DMS79 (cell line): ENCODE measurements around the gene LARP4B.

Experiments used
- DNase-seq: peaks from one replicate; lab custom pipeline; 2025; lab: John Stamatoyannopoulos, UW

The LARP4B gene

GRCh38 chr10:931326-932318, at the start of gene LARP4B:
Gene LARP4B (minus strand): TSS chr10:931705. CDS start chr10:885721, 45,984 bp downstream.
- DNase-seq: peak; percentile 45

- no peak for DNase-seq
These were observed 49.1 kb upstream of the LARP4B start for GRCh38 chr10:980468-981093.

- no peak for DNase-seq
These were observed 47.4 kb upstream of the LARP4B start for GRCh38 chr10:978826-979421.

- DNase-seq: no peak
These were observed 44.8 kb upstream of the LARP4B start for GRCh38 chr10:976316-976715.

GRCh38 chr10:974785-975074, 43.2 kb upstream of the LARP4B start:
- peak; percentile 93 for DNase-seq

GRCh38 chr10:974038-974784, 42.7 kb upstream of the LARP4B start:
- DNase-seq: peak; percentile 42

GRCh38 chr10:972763-973162, 41.3 kb upstream of the LARP4B start:
- DNase-seq: no peak

GRCh38 chr10:971613-972012, 40.1 kb upstream of the LARP4B start:
- DNase-seq: no peak

- DNase-seq: no peak
These were observed 39.6 kb upstream of the LARP4B start for GRCh38 chr10:971150-971542.

GRCh38 chr10:970311-971149, 39.0 kb upstream of the LARP4B start:
- peak; percentile 89 for DNase-seq

- DNase-seq: no peak
These were observed 38.1 kb upstream of the LARP4B start for GRCh38 chr10:969473-970150.

- DNase-seq: no peak
These were observed 37.2 kb upstream of the LARP4B start for GRCh38 chr10:968546-969199.

- no peak for DNase-seq
These were observed 35.1 kb upstream of the LARP4B start for GRCh38 chr10:966466-967235.

- no peak for DNase-seq
These were observed 33.5 kb upstream of the LARP4B start for GRCh38 chr10:964988-965417.

- DNase-seq: no peak
These were observed 32.9 kb upstream of the LARP4B start for GRCh38 chr10:964321-964987.

GRCh38 chr10:963655-964054, 32.1 kb upstream of the LARP4B start:
- no peak for DNase-seq

- no peak for DNase-seq
These were observed 31.7 kb upstream of the LARP4B start for GRCh38 chr10:963186-963585.

- no peak for DNase-seq
These were observed 30.8 kb upstream of the LARP4B start for GRCh38 chr10:962342-962741.

- DNase-seq: no peak
These were observed 27.4 kb upstream of the LARP4B start for GRCh38 chr10:958856-959255.
